ENCODE results near the gene IQSEC2.

Gene IQSEC2

DNA sequence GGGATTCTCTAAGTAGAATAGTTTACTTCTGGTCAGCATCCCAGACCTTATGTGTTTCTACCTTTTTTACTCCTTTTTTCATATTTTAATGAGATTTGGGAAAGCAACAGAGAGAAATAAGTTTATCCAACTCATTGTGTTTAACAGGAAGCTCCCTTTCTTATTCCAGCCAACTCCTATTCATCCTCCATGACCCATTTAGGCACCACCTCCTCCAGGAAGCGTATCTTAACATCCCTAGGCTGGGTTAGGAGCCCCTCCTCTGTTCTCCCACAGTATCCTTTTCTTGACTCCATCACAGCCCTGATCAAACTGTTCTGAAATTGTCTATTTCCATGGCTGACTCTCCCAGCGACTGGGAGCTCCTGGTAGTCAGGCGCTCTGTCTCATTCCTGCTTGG, 18.8 kb upstream of the IQSEC2 start:
- no peaks in the 10 kb centered on the region for H3K27me3 ChIP-seq (replicated peaks; ENCODE audit: control insufficient read depth, insufficient read depth, low read length)

DNA sequence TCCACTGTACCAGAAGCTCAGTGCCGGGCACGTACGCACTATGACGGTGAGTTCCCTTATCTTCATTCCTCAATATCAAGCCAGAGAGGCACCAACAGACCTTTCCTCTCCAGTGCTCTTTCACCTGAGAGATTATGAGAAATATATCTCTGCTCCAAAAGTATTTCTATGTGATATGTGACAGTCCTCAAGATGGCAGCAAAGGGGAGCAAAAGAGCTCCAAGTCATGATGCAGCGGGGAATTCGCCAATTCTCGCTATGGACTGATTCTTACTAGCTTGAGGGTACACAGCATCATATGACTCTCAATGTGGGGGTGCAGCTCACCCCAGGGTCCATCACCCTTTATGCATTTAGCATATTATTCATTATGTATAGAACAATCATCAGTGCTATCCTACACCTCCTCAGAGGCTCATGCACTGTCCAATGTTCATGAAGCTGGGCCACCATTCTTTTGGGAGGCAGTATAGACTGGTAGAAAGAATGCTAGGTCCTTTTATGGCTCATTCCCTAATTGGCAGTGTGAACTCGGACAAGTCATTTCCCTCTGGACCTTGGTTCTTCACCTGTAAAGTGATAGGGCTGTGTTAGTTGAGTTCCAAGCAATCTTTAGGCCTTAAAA, 12.8 kb upstream of the IQSEC2 start:
- no peak for DNase-seq (ENCODE audit: extremely low read depth, insufficient read length)
- Histone ChIP-seq H3K27me3 (replicated peaks; ENCODE audit: control insufficient read depth, insufficient read depth, low read length) (no peaks in the 10 kb centered on the region), H3K4me3 (replicated peaks; ENCODE audit: low read depth, low read length) (no peak overlapping the region), H3K36me3 (ENCODE audit: control insufficient read depth, insufficient read depth, low read length) (no peaks in the 10 kb centered on the region)
- TF ChIP-seq, protein P1, sequence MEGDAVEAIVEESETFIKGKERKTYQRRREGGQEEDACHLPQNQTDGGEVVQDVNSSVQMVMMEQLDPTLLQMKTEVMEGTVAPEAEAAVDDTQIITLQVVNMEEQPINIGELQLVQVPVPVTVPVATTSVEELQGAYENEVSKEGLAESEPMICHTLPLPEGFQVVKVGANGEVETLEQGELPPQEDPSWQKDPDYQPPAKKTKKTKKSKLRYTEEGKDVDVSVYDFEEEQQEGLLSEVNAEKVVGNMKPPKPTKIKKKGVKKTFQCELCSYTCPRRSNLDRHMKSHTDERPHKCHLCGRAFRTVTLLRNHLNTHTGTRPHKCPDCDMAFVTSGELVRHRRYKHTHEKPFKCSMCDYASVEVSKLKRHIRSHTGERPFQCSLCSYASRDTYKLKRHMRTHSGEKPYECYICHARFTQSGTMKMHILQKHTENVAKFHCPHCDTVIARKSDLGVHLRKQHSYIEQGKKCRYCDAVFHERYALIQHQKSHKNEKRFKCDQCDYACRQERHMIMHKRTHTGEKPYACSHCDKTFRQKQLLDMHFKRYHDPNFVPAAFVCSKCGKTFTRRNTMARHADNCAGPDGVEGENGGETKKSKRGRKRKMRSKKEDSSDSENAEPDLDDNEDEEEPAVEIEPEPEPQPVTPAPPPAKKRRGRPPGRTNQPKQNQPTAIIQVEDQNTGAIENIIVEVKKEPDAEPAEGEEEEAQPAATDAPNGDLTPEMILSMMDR (IDR thresholded peaks at IDR 0.05; ENCODE audit: insufficient read depth, low read length, poor library complexity, severe bottlenecking), result no peak

More for the DNA sequence above, 18.8 kb upstream of the IQSEC2 start:
- H3K36me3 ChIP-seq (ENCODE audit: control insufficient read depth, insufficient read depth, low read length), result no peaks in the 10 kb centered on the region
- H3K4me3 ChIP-seq (replicated peaks; ENCODE audit: low read depth, low read length), result no peak overlapping the region
- TF ChIP-seq, protein P1 (IDR thresholded peaks at IDR 0.05; ENCODE audit: insufficient read depth, low read length, poor library complexity, severe bottlenecking), result no peak
- no peak for DNase-seq (ENCODE audit: extremely low read depth, insufficient read length)

DNA sequence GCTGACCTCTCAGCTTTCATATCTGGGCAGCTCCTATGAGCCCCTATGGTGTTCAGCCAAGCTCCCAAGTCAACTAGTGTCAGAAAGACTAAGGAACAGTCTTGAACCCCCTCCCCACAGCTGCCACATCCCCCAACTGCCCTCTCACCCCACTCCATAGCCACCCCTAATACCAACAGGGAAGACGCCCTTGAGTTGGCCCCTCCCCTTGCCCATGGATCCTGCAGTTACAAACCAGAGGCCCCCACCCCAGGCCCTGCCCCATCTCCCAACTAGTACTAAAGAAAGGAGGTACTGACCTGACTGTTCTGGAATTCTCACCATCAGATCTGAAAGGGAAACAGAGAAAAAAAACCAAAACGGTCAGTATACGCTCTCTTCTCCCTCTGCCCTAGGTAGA, 10.2 kb upstream of the IQSEC2 start:
- no peak for DNase-seq (ENCODE audit: extremely low read depth, insufficient read length)
- TF ChIP-seq, protein P1 (IDR thresholded peaks at IDR 0.05; ENCODE audit: insufficient read depth, low read length, poor library complexity, severe bottlenecking), result no peak
- Histone ChIP-seq H3K27me3 (replicated peaks; ENCODE audit: control insufficient read depth, insufficient read depth, low read length) (no peaks in the 10 kb centered on the region), H3K36me3 (ENCODE audit: control insufficient read depth, insufficient read depth, low read length) (no peaks in the 10 kb centered on the region), H3K4me3 (replicated peaks; ENCODE audit: low read depth, low read length) (no peak overlapping the region)

DNA sequence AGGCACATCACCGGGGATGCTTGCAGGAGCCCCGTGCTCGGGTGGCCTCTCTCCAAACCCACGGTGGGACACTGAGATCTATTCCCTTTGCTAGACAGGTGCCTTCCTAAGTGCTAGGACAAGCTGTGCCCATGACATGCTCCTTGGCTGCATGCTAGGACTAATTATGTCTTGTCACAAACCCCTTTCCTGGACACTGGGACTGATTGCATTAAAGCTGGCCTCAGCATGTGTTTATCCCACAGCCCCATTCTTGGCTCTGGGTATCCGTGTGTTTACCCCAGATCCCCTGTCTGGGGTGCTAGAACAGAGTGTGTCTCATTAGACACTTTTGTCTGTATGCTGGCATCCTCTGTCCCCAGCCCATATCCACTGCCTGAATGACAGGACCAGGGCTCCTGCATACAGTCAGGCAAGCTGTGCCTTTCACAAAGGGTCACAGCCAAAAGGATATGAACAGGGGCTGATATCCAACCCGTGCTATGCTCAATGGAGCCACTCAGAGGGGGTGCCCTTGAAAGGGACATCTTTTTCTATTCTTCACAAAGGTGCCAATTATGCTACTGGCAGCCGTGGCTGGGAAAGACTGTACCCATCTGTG, 9.2 kb upstream of the IQSEC2 start:
- no peak overlapping the region for H3K4me3 ChIP-seq (replicated peaks; ENCODE audit: low read depth, low read length)
- DNase-seq (ENCODE audit: extremely low read depth, insufficient read length), result no peak
- TF ChIP-seq, protein P1 (IDR thresholded peaks at IDR 0.05; ENCODE audit: insufficient read depth, low read length, poor library complexity, severe bottlenecking), result no peak
- no peaks in the 10 kb centered on the region for H3K36me3 ChIP-seq (ENCODE audit: control insufficient read depth, insufficient read depth, low read length)
- H3K27me3 ChIP-seq (replicated peaks; ENCODE audit: control insufficient read depth, insufficient read depth, low read length), result no peaks in the 10 kb centered on the region

DNA sequence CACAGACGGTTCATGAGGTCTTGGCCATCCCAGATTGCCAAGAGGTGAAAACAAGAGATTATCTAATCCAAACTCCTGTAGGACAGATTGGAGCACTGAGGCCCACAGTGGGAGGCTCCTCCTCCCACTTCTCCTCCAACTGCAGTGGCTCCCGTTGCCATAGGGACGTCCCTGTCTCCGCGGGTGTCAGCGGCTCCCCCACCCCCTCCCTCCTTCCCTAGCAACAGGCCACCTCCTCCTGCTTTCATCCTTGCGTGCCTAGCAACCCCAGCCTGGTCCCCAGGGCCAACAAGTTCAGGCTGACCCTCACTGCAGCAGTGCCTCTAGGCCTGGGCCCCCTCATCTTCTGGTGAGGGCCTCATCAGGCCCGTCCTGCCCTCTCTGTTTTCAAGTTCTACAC, 6.8 kb upstream of the IQSEC2 start:
- DNase-seq (ENCODE audit: extremely low read depth, insufficient read length), result no peak
- H3K4me3 ChIP-seq (replicated peaks; ENCODE audit: low read depth, low read length), result no peak overlapping the region

More for the DNA sequence above, 6.8 kb upstream of the IQSEC2 start:
- no peaks in the 10 kb centered on the region for H3K27me3 ChIP-seq (replicated peaks; ENCODE audit: control insufficient read depth, insufficient read depth, low read length)
- TF ChIP-seq, protein P1 (IDR thresholded peaks at IDR 0.05; ENCODE audit: insufficient read depth, low read length, poor library complexity, severe bottlenecking), result no peak
- no peaks in the 10 kb centered on the region for H3K36me3 ChIP-seq (ENCODE audit: control insufficient read depth, insufficient read depth, low read length)
